ENCODE measurements around the gene BARX2.
"Not testable (repeated sequence)": the region's sequence is repeated elsewhere in the genome, so short reads cannot be mapped to it uniquely, and the experiment has no call there.

BARX2 gene

GRCh38 chr11:129375751-129376657, at the start of gene BARX2:
BARX2 (plus strand) TSS chr11:129375848; CDS start chr11:129376036, 188 bp downstream.
- no peak for DNase-seq (ENCODE audit: low read depth, low spot score)

- DNase-seq (ENCODE audit: low read depth, low spot score) = no peak
Observed at GRCh38 chr11:129326921-129327320, 48.7 kb upstream of the BARX2 start.

- DNase-seq (ENCODE audit: low read depth, low spot score) = not testable (repeated sequence)
Observed at GRCh38 chr11:129327708-129328107, 47.9 kb upstream of the BARX2 start.

GRCh38 chr11:129328756-129329155, 46.9 kb upstream of the BARX2 start:
- no peak for DNase-seq (ENCODE audit: low read depth, low spot score)

GRCh38 chr11:129331217-129331616, 44.4 kb upstream of the BARX2 start:
- no peak for DNase-seq (ENCODE audit: low read depth, low spot score)

- peak; percentile 38 for DNase-seq (ENCODE audit: low read depth, low spot score)
Observed at GRCh38 chr11:129331871-129332274, 43.8 kb upstream of the BARX2 start.

- no peak for DNase-seq (ENCODE audit: low read depth, low spot score)
Observed at GRCh38 chr11:129333873-129334272, 41.8 kb upstream of the BARX2 start.

GRCh38 chr11:129344301-129344940, 31.2 kb upstream of the BARX2 start:
- DNase-seq (ENCODE audit: low read depth, low spot score) = not testable (repeated sequence)

- no peak for DNase-seq (ENCODE audit: low read depth, low spot score)
Observed at GRCh38 chr11:129346916-129347315, 28.7 kb upstream of the BARX2 start.

GRCh38 chr11:129348813-129349212, 26.8 kb upstream of the BARX2 start:
- no peak for DNase-seq (ENCODE audit: low read depth, low spot score)

- no peak for DNase-seq (ENCODE audit: low read depth, low spot score)
Observed at GRCh38 chr11:129352676-129353075, 23.0 kb upstream of the BARX2 start.

- DNase-seq (ENCODE audit: low read depth, low spot score) = no peak
Observed at GRCh38 chr11:129354691-129355090, 21.0 kb upstream of the BARX2 start.

GRCh38 chr11:129359748-129360147, 15.9 kb upstream of the BARX2 start:
- no peak for DNase-seq (ENCODE audit: low read depth, low spot score)

GRCh38 chr11:129364143-129364654, 11.4 kb upstream of the BARX2 start:
- DNase-seq (ENCODE audit: low read depth, low spot score) = peak; percentile 58

GRCh38 chr11:129365816-129366215, 9.8 kb upstream of the BARX2 start:
- no peak for DNase-seq (ENCODE audit: low read depth, low spot score)

- no peak for DNase-seq (ENCODE audit: low read depth, low spot score)
Observed at GRCh38 chr11:129366737-129367597, 8.7 kb upstream of the BARX2 start.

- no peak for DNase-seq (ENCODE audit: low read depth, low spot score)
Observed at GRCh38 chr11:129368889-129369672, 6.6 kb upstream of the BARX2 start.

GRCh38 chr11:129370715-129371114, 4.9 kb upstream of the BARX2 start:
- DNase-seq (ENCODE audit: low read depth, low spot score) = no peak

GRCh38 chr11:129372609-129373488, 2.8 kb upstream of the BARX2 start:
- DNase-seq (ENCODE audit: low read depth, low spot score) = no peak

- no peak for DNase-seq (ENCODE audit: low read depth, low spot score)
Observed at GRCh38 chr11:129373489-129373953, 2.1 kb upstream of the BARX2 start.
